AG04450 (cell line): ENCODE data around the gene SMURF2. TPM values are rescaled to one million over a fixed set of nuclear protein-coding genes. Genes with fewer than 3 reads are reported as not detected.
"Not testable (repeated sequence)": the region's sequence is repeated elsewhere in the genome, so short reads cannot be mapped to it uniquely, and the experiment has no call there.

ENCODE experiments used
- CTCF ChIA-PET: fragments of 300-600, 350-600 bp; formaldehyde crosslinking; extraction: SDS; loops from one replicate; lab custom pipeline; 2022; ENCODE audit warnings: antibody characterized with exemption, inconsistent platforms; lab: Charles Lee
- POLR2A ChIA-PET: fragments of 350-600 bp; formaldehyde crosslinking; extraction: SDS; loops from one replicate; lab custom pipeline; 2021; ENCODE audit warnings: antibody characterized with exemption, inconsistent platforms; lab: Yijun Ruan, JAX
- DNase-seq: peaks from one replicate; pipeline ENCODE4 v3.0.0-alpha.2; 2011; ENCODE audit warnings: low read depth, low spot score
- H3K27ac ChIP-seq: one replicate; pipeline ENCODE4 v1.5.1; 2012; ENCODE audit warnings: low read depth, low read length, control low read depth
- H3K27me3 ChIP-seq: one replicate; pipeline ENCODE4 v1.6.0; 2012; ENCODE audit warnings: low read length; ENCODE audit not compliant: control insufficient read depth, insufficient read depth
- H3K4me3 ChIP-seq: 2 replicates; pipeline ENCODE4 v1.5.1; 2011; ENCODE audit warnings: mild to moderate bottlenecking, low read depth, low read length, control low read depth
- H3K9me3 ChIP-seq: 2 replicates; pipeline ENCODE4 v1.5.1; 2012; ENCODE audit warnings: low read length; ENCODE audit not compliant: control insufficient read depth, insufficient read depth
- polyA plus RNA-seq: library from polyadenylated mRNA; depleted of rRNA; stranded (reverse); fragments of >200 nt; gene quantifications from 2 replicates; pipeline ENCODE4 v1.2.3, GENCODE V29; 2011
- TF ChIP-seq, protein P1 (sequence below): IDR thresholded peaks from 2 replicates; pipeline ENCODE4 v1.5.1; 2011; ENCODE audit warnings: low read depth, low read length, control low read depth, inconsistent platforms

Gene SMURF2
- polyA plus RNA-seq, 1 experiment: 147 TPM

GRCh38 chr17:64615028-64615677, 47.0 kb downstream of the SMURF2 start:
- no peak overlapping the region for H3K4me3 ChIP-seq
- H3K27me3 ChIP-seq: no peaks in the 10 kb centered on the region
- peak; percentile 45 for DNase-seq
- H3K9me3 ChIP-seq: no peaks in the 10 kb centered on the region
- no peak overlapping the region for H3K27ac ChIP-seq
- CTCF ChIA-PET: no interaction called here
- POLR2A ChIA-PET: interaction anchor here (0.9 kb wide), 1 partner anchor 8 kb away, joined by 4 read pairs; no protein-coding TSS in a partner anchor
- TF ChIP-seq, protein P1, sequence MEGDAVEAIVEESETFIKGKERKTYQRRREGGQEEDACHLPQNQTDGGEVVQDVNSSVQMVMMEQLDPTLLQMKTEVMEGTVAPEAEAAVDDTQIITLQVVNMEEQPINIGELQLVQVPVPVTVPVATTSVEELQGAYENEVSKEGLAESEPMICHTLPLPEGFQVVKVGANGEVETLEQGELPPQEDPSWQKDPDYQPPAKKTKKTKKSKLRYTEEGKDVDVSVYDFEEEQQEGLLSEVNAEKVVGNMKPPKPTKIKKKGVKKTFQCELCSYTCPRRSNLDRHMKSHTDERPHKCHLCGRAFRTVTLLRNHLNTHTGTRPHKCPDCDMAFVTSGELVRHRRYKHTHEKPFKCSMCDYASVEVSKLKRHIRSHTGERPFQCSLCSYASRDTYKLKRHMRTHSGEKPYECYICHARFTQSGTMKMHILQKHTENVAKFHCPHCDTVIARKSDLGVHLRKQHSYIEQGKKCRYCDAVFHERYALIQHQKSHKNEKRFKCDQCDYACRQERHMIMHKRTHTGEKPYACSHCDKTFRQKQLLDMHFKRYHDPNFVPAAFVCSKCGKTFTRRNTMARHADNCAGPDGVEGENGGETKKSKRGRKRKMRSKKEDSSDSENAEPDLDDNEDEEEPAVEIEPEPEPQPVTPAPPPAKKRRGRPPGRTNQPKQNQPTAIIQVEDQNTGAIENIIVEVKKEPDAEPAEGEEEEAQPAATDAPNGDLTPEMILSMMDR: no peak

DNA sequence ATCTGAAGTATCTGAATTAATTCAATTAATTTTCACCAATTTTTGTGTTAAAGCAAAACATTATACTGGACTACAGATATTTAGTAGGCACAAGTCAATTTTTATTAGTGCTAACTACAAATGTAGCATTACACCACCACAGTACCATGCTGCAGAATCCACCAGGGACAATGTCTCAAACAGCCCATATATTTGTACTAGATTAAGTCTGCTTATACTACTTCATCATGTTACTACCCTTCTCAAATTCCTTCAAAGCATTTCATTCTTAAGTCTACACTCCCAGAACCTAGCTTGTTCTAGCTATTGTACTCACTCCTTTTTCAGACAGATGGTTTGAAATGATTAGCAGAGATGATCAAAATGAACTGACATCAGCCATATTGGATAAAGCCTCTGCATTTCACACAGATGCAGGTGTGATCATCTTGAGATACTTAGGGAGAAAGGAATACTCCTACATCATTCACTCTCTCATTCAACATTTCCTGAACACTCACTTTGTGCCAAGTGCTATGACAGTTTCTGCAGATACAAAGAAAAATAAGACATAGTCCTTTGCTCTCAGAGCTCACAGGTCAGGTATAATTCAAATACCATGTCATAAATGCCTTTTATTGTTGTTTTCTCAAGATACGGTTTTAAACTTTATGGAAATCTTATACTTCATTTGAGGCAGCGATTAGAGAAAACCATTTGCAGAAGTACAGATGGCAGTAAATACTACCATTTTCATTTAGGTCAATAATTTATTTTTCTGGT, 47.7 kb downstream of the SMURF2 start:
- CTCF ChIA-PET: interaction anchor here (0.5 kb wide), 1 partner anchor 54 kb away, joined by 3 read pairs; no protein-coding TSS in a partner anchor
- H3K4me3 ChIP-seq: no peak overlapping the region
- no peak for DNase-seq

DNA sequence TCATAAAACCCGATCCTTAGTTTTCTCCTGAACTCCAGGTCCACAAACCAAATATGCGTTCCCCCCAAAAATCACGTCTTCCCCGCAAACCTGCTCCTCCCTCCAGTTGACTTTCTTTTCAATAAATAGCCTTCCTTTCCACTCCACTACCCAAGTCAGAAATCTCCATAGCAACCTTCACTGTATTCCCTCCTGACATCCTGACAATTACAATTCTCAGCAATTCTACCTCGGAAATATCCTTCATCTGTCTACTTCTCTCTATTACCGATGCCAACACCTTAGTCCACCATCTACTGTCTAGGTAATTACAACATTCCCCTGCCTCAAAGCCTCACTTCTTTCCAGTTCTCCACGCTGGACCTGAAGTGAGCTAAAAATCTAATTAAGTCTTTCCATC, 50.7 kb downstream of the SMURF2 start:
- no peak overlapping the region for H3K27ac ChIP-seq
- CTCF ChIA-PET: interaction anchor here (0.6 to 1.1 kb wide), 3 partner anchors 9 to 188 kb away, joined by 3 to 6 read pairs (median 4); no protein-coding TSS in a partner anchor

More for the DNA sequence above, 47.7 kb downstream of the SMURF2 start:
- POLR2A ChIA-PET: interaction anchor here (0.9 kb wide), 1 partner anchor 9 kb away, joined by 4 read pairs; no protein-coding TSS in a partner anchor
- TF ChIP-seq, protein P1: no peak
- Histone ChIP-seq H3K27ac (no peak overlapping the region), H3K9me3 (no peaks in the 10 kb centered on the region), H3K27me3 (no peaks in the 10 kb centered on the region)

DNA sequence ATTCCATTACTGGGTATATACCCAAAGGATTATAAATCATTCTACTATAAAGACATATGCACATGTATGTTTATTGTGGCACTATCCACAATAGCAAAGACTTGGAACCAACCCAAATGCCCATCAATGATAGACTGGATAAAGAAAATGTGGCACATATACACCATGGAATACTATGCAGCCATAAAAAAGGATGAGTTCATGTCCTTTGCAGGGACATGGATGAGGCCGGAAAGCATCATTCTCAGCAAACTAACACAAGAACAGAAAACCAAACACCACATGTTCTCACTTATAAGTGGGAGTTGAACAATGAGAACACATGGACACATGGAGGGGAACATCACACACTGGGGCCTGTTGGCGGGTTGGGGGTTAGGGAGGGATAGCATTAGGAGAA, 51.9 kb downstream of the SMURF2 start:
- DNase-seq, POLR2A ChIA-PET, H3K9me3 ChIP-seq, H3K27ac ChIP-seq, H3K4me3 ChIP-seq, H3K27me3 ChIP-seq, CTCF ChIA-PET: not testable (repeated sequence)

More for the DNA sequence above, 50.7 kb downstream of the SMURF2 start:
- no peaks in the 10 kb centered on the region for H3K27me3 ChIP-seq
- DNase-seq: no peak
- POLR2A ChIA-PET: no interaction called here
- no peaks in the 10 kb centered on the region for H3K9me3 ChIP-seq
- TF ChIP-seq, protein P1: no peak
- H3K4me3 ChIP-seq: no peak overlapping the region

DNA sequence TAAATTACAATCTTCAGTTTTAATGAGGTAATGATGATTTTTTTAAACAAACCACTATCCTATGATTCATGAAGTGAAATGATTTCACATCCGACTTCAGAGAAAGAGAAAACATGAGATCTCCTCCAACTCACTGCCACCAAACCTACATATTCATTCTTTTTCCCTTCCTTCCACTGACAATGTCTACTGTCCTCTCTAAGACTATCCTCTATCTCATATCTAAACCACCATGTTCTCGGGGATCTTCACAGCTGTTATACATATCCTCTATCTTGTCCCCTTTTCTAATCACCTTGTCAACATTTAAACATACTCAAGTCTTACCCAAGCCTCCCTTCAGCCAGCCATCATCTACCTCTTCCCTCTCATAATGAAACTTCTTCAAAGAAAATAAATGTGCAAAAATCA, 53.5 kb downstream of the SMURF2 start:
- no peak for DNase-seq
- TF ChIP-seq, protein P1: no peak
- H3K4me3 ChIP-seq: no peak overlapping the region
- ChIA-PET POLR2A (no interaction called here), CTCF (no interaction called here)
- H3K27ac ChIP-seq: no peak overlapping the region
- H3K27me3 ChIP-seq: no peaks in the 10 kb centered on the region
- H3K9me3 ChIP-seq: no peaks in the 10 kb centered on the region
